ENCODE results near the gene PTCHD1. TPM values are rescaled to one million over a fixed set of nuclear protein-coding genes. Genes with fewer than 3 reads are reported as not detected.

The PTCHD1 gene
- total RNA-seq, 1 experiment from 2014 or later, result 1.4 TPM

DNA sequence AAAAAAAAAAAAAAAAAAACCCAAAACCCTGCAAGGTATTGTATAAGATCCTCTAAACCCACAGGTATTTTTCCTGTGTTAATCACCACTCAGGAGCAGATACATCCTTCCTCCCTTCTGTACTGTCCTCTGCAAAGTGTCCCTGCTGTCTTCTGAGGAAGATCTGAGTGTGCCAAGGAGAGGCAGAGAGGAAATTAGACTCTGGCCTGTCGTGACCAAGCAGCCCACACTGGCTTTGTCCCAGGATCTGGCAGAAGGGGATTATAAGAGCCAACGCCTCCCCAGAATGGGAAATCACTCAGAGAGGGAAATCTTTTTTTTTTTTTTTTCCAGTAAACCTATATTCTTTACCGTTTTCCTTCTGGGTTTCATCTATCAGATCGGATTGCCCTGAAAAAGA lies 39.6 kb downstream of the PTCHD1 start:
- in situ Hi-C loops (cut with HindIII; ENCODE audit: low pct_unique_long_range_greater_than_20kb, low sequenced_read_pairs) (no loop called here), intact Hi-C loops (cut with micrococcal nuclease; ENCODE audit: unreplicated experiment) (no loop called here)
- CTCF ChIA-PET, result no interaction called here
- TF ChIP-seq SIN3A (IDR thresholded peaks at IDR 0.05; ENCODE audit: borderline replicate concordance, insufficient read depth, low read depth, low read length), result no peak
- no peak for TF ChIP-seq POLR2AphosphoS5 (IDR thresholded peaks at IDR 0.05; ENCODE audit: low read depth, low read length)
- TF ChIP-seq, protein P1, sequence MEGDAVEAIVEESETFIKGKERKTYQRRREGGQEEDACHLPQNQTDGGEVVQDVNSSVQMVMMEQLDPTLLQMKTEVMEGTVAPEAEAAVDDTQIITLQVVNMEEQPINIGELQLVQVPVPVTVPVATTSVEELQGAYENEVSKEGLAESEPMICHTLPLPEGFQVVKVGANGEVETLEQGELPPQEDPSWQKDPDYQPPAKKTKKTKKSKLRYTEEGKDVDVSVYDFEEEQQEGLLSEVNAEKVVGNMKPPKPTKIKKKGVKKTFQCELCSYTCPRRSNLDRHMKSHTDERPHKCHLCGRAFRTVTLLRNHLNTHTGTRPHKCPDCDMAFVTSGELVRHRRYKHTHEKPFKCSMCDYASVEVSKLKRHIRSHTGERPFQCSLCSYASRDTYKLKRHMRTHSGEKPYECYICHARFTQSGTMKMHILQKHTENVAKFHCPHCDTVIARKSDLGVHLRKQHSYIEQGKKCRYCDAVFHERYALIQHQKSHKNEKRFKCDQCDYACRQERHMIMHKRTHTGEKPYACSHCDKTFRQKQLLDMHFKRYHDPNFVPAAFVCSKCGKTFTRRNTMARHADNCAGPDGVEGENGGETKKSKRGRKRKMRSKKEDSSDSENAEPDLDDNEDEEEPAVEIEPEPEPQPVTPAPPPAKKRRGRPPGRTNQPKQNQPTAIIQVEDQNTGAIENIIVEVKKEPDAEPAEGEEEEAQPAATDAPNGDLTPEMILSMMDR (IDR thresholded peaks at IDR 0.05), result no peak
- TF ChIP-seq TCF7L2 (IDR thresholded peaks at IDR 0.05; ENCODE audit: low read depth, low read length), result no peak
- TF ChIP-seq, protein P2, sequence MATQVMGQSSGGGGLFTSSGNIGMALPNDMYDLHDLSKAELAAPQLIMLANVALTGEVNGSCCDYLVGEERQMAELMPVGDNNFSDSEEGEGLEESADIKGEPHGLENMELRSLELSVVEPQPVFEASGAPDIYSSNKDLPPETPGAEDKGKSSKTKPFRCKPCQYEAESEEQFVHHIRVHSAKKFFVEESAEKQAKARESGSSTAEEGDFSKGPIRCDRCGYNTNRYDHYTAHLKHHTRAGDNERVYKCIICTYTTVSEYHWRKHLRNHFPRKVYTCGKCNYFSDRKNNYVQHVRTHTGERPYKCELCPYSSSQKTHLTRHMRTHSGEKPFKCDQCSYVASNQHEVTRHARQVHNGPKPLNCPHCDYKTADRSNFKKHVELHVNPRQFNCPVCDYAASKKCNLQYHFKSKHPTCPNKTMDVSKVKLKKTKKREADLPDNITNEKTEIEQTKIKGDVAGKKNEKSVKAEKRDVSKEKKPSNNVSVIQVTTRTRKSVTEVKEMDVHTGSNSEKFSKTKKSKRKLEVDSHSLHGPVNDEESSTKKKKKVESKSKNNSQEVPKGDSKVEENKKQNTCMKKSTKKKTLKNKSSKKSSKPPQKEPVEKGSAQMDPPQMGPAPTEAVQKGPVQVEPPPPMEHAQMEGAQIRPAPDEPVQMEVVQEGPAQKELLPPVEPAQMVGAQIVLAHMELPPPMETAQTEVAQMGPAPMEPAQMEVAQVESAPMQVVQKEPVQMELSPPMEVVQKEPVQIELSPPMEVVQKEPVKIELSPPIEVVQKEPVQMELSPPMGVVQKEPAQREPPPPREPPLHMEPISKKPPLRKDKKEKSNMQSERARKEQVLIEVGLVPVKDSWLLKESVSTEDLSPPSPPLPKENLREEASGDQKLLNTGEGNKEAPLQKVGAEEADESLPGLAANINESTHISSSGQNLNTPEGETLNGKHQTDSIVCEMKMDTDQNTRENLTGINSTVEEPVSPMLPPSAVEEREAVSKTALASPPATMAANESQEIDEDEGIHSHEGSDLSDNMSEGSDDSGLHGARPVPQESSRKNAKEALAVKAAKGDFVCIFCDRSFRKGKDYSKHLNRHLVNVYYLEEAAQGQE (IDR thresholded peaks at IDR 0.05; ENCODE audit: insufficient read depth in 1 of 2, low read depth in 2 of 2, low read length in 1 of 2), result no peak
- no peak overlapping the region for H3K4me3 ChIP-seq (ENCODE audit: low read depth in 2 of 2, low read length in 2 of 2)
- POLR2A ChIA-PET, result no interaction called here
- DNase-seq (ENCODE audit: low read depth, low spot score), result no peak
- no peak for ATAC-seq
- no peaks in the 10 kb centered on the region for H3K27me3 ChIP-seq (ENCODE audit: control insufficient read depth, insufficient read depth, low read length)
- H3K27ac ChIP-seq (ENCODE audit: low read length), result no peak overlapping the region
- H3K4me1 ChIP-seq (ENCODE audit: control insufficient read depth, insufficient read depth, low read length), result no peaks in the 10 kb centered on the region
- no peaks in the 10 kb centered on the region for H3K9me3 ChIP-seq (ENCODE audit: control insufficient read depth, insufficient read depth, low read depth, low read length)
- no TSS peak for BruUV-seq (replicated peaks)
- H3K36me3 ChIP-seq (ENCODE audit: control insufficient read depth, insufficient read depth, low read length), result no peaks in the 10 kb centered on the region

DNA sequence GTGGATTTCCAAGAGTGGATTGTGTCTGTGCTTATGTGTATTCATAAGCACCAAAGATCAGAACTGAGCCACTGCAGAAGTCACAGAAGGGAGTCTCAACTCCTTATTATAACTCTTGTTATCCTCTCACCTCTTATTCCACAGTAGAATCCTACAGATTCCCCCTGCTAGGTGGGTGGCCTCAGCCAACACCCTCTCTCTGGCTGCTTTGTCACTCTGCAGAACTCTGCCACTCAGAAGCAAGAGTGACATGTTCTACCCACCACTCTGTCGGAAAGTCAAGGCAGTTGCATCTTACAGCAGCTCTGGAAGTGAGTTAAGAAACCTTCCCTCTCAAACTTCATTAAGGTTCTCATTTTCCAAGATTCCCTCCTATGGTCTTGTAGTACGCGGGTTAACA lies 41.9 kb downstream of the PTCHD1 start:
- no TSS peak for BruUV-seq (replicated peaks)
- no peaks in the 10 kb centered on the region for H3K4me1 ChIP-seq (ENCODE audit: control insufficient read depth, insufficient read depth, low read length)
- H3K27me3 ChIP-seq (ENCODE audit: control insufficient read depth, insufficient read depth, low read length), result no peaks in the 10 kb centered on the region
- no peak overlapping the region for H3K27ac ChIP-seq (ENCODE audit: low read length)
- no peaks in the 10 kb centered on the region for H3K36me3 ChIP-seq (ENCODE audit: control insufficient read depth, insufficient read depth, low read length)
- POLR2A ChIA-PET, result interaction anchor here (0.6 kb wide), 1 partner anchor 822 kb away, joined by 8 read pairs; no protein-coding TSS in a partner anchor
- H3K9me3 ChIP-seq (ENCODE audit: control insufficient read depth, insufficient read depth, low read depth, low read length), result no peaks in the 10 kb centered on the region
- ATAC-seq, result no peak
- no peak for DNase-seq (ENCODE audit: low read depth, low spot score)
- intact Hi-C loops (cut with micrococcal nuclease; ENCODE audit: unreplicated experiment) (no loop called here), in situ Hi-C loops (cut with HindIII; ENCODE audit: low pct_unique_long_range_greater_than_20kb, low sequenced_read_pairs) (no loop called here)
- CTCF ChIA-PET, result no interaction called here
- H3K4me3 ChIP-seq (ENCODE audit: low read depth in 2 of 2, low read length in 2 of 2), result no peak overlapping the region
- TF ChIP-seq, protein P2 (IDR thresholded peaks at IDR 0.05; ENCODE audit: insufficient read depth in 1 of 2, low read depth in 2 of 2, low read length in 1 of 2), result no peak
- TF ChIP-seq TCF7L2 (IDR thresholded peaks at IDR 0.05; ENCODE audit: low read depth, low read length), result no peak
- TF ChIP-seq POLR2AphosphoS5 (IDR thresholded peaks at IDR 0.05; ENCODE audit: low read depth, low read length), result no peak
- TF ChIP-seq, protein P1 (IDR thresholded peaks at IDR 0.05), result no peak
- TF ChIP-seq SIN3A (IDR thresholded peaks at IDR 0.05; ENCODE audit: borderline replicate concordance, insufficient read depth, low read depth, low read length), result no peak

All from Panc1 (cell line).